Glutamatergic neuron (in vitro differentiated cells): ENCODE results near the gene PMVK. TPM values are rescaled to one million over a fixed set of nuclear protein-coding genes. Genes with fewer than 3 reads are reported as not detected.

Experiments used
- DNase-seq: peaks from one replicate; pipeline ENCODE4 v3.0.0; 2022
- H3K27ac Mint-ChIP-seq: one replicate; pipeline ENCODE4 v1.8.0; 2020; ENCODE audit warnings: mild to moderate bottlenecking, mixed read lengths, inconsistent platforms; ENCODE audit not compliant: unreplicated experiment
- H3K27me3 Mint-ChIP-seq: one replicate; pipeline ENCODE4 v1.8.0; 2020; ENCODE audit warnings: mild to moderate bottlenecking, moderate library complexity, mixed read lengths, inconsistent platforms; ENCODE audit not compliant: unreplicated experiment
- H3K36me3 Mint-ChIP-seq: one replicate; pipeline ENCODE4 v1.8.0; 2020; ENCODE audit warnings: mild to moderate bottlenecking, mixed read lengths, inconsistent platforms; ENCODE audit not compliant: unreplicated experiment
- H3K4me1 Mint-ChIP-seq: one replicate; pipeline ENCODE4 v1.8.0; 2020; ENCODE audit warnings: mild to moderate bottlenecking, low read depth, mixed read lengths, inconsistent platforms; ENCODE audit not compliant: unreplicated experiment
- H3K4me3 Mint-ChIP-seq: one replicate; pipeline ENCODE4 v1.8.0; 2020; ENCODE audit warnings: mild to moderate bottlenecking, mixed read lengths, inconsistent platforms; ENCODE audit not compliant: unreplicated experiment
- H3K9me3 Mint-ChIP-seq: one replicate; pipeline ENCODE4 v1.8.0; 2020; ENCODE audit warnings: mild to moderate bottlenecking, moderate library complexity, mixed read lengths, inconsistent platforms; ENCODE audit not compliant: unreplicated experiment
- CTCF ChIP-seq: fragments of 200-600 bp; sonication (generic); IDR thresholded peaks from one replicate; pipeline ENCODE4 v1.5.0; 2021; ENCODE audit not compliant: partially characterized antibody, unreplicated experiment
- total RNA-seq: library from RNA; stranded (reverse); fragmentation: NEBNext Ultra II Directional; extraction: Animal tissue kit (Norgen Biotek cat#: 25700); gene quantifications from one replicate; pipeline ENCODE4 v1.2.1, GENCODE V29; 2021; ENCODE audit not compliant: unreplicated experiment

Gene PMVK
- total RNA-seq, 1 donor from 2014 or later: 30.7 TPM

GRCh38 chr1:154955039-154955717 is 18.7 kb upstream of the PMVK start:
- H3K36me3 Mint-ChIP-seq: no peaks in the 10 kb centered on the region
- H3K27ac Mint-ChIP-seq: peak overlapping the region; percentile 97
- no peak for TF ChIP-seq CTCF
- peak overlapping the region; percentile 99 for H3K4me3 Mint-ChIP-seq
- DNase-seq: peak; percentile 60
- peaks cover 48% of the 10 kb centered on the region for H3K4me1 Mint-ChIP-seq
- H3K9me3 Mint-ChIP-seq: peaks cover 10% of the 10 kb centered on the region
- H3K27me3 Mint-ChIP-seq: peaks cover 9% of the 10 kb centered on the region

- H3K27ac Mint-ChIP-seq: peak overlapping the region; percentile 97
- peaks cover 9% of the 10 kb centered on the region for H3K27me3 Mint-ChIP-seq
- no peaks in the 10 kb centered on the region for H3K36me3 Mint-ChIP-seq
- H3K9me3 Mint-ChIP-seq: peaks cover 10% of the 10 kb centered on the region
- DNase-seq: no peak
- peak overlapping the region; percentile 99 for H3K4me3 Mint-ChIP-seq
- TF ChIP-seq CTCF: no peak
- peaks cover 48% of the 10 kb centered on the region for H3K4me1 Mint-ChIP-seq
Observed at GRCh38 chr1:154954541-154954940, 18.0 kb upstream of the PMVK start.

GRCh38 chr1:154953611-154954038 is 17.1 kb upstream of the PMVK start:
- Mint-ChIP-seq H3K27ac (no peak overlapping the region), H3K36me3 (no peaks in the 10 kb centered on the region), H3K4me3 (peak overlapping the region; percentile 64), H3K9me3 (peaks cover 10% of the 10 kb centered on the region), H3K27me3 (peaks cover 10% of the 10 kb centered on the region), H3K4me1 (peaks cover 48% of the 10 kb centered on the region)
- no peak for DNase-seq
- no peak for TF ChIP-seq CTCF

- TF ChIP-seq CTCF: no peak
- peaks cover 12% of the 10 kb centered on the region for H3K27me3 Mint-ChIP-seq
- H3K4me3 Mint-ChIP-seq: peak overlapping the region; percentile 17
- no peak for DNase-seq
- peaks cover 11% of the 10 kb centered on the region for H3K9me3 Mint-ChIP-seq
- H3K36me3 Mint-ChIP-seq: no peaks in the 10 kb centered on the region
- H3K27ac Mint-ChIP-seq: peak overlapping the region; percentile 20
- peaks cover 48% of the 10 kb centered on the region for H3K4me1 Mint-ChIP-seq
Observed at GRCh38 chr1:154952664-154953063, 16.1 kb upstream of the PMVK start.

- TF ChIP-seq CTCF: no peak
- H3K4me3 Mint-ChIP-seq: peak overlapping the region; percentile 38
- peaks cover 45% of the 10 kb centered on the region for H3K4me1 Mint-ChIP-seq
- peaks cover 12% of the 10 kb centered on the region for H3K27me3 Mint-ChIP-seq
- DNase-seq: no peak
- no peaks in the 10 kb centered on the region for H3K36me3 Mint-ChIP-seq
- peak overlapping the region; percentile 20 for H3K27ac Mint-ChIP-seq
- peaks cover 11% of the 10 kb centered on the region for H3K9me3 Mint-ChIP-seq
Observed at GRCh38 chr1:154951901-154952657, 15.6 kb upstream of the PMVK start.
